Progenitor cell of endocrine pancreas (in vitro differentiated cells): ENCODE measurements around the gene DPH6. TPM values are rescaled to one million over a fixed set of nuclear protein-coding genes. Genes with fewer than 3 reads are reported as not detected.
"Not testable (repeated sequence)": the region's sequence is repeated elsewhere in the genome, so short reads cannot be mapped to it uniquely, and the experiment has no call there.

ENCODE experiments used
- DNase-seq: peaks from one replicate; pipeline ENCODE4 v3.0.0; 2021; ENCODE audit warnings: low spot score; ENCODE audit not compliant: unreplicated experiment
- H3K27ac Mint-ChIP-seq: 2 replicates; pipeline ENCODE4 v1.8.0; 2021; ENCODE audit warnings: mild to moderate bottlenecking, moderate library complexity, mixed read lengths
- H3K27me3 Mint-ChIP-seq: 2 replicates; pipeline ENCODE4 v1.8.0; 2021; ENCODE audit warnings: mixed read lengths
- H3K36me3 Mint-ChIP-seq: 2 replicates; pipeline ENCODE4 v1.8.0; 2022; ENCODE audit warnings: mixed read lengths; ENCODE audit not compliant: insufficient read depth
- H3K4me1 Mint-ChIP-seq: 2 replicates; pipeline ENCODE4 v1.8.0; 2021; ENCODE audit warnings: low read depth, mixed read lengths
- H3K4me3 Mint-ChIP-seq: 2 replicates; pipeline ENCODE4 v1.8.0; 2021; ENCODE audit warnings: low read depth, mild to moderate bottlenecking, moderate library complexity, mixed read lengths
- H3K9me3 Mint-ChIP-seq: 2 replicates; pipeline ENCODE4 v1.8.0; 2021; ENCODE audit warnings: low read depth, mixed read lengths
- CTCF ChIP-seq: fragments of 200-600 bp; sonication (generic); IDR thresholded peaks from one replicate; pipeline ENCODE4 v1.5.0; 2021; ENCODE audit warnings: antibody characterized with exemption, mild to moderate bottlenecking; ENCODE audit not compliant: unreplicated experiment
- total RNA-seq: library from RNA; stranded (reverse); gene quantifications from 2 replicates; pipeline ENCODE4 v1.2.1, GENCODE V29; 2021

DPH6 gene
- total RNA-seq, 1 donor from 2014 or later, result 11.4 TPM

- H3K4me3 Mint-ChIP-seq, result no peak overlapping the region
- no peak overlapping the region for H3K27ac Mint-ChIP-seq
- TF ChIP-seq CTCF, result no peak
- H3K9me3 Mint-ChIP-seq, result no peaks in the 10 kb centered on the region
- H3K4me1 Mint-ChIP-seq, result no peaks in the 10 kb centered on the region
- H3K36me3 Mint-ChIP-seq, result no peaks in the 10 kb centered on the region
- H3K27me3 Mint-ChIP-seq, result no peaks in the 10 kb centered on the region
- no peak for DNase-seq
Measured at GRCh38 chr15:35410775-35411174, 135.2 kb downstream of the DPH6 start.

- Mint-ChIP-seq H3K27me3 (no peaks in the 10 kb centered on the region), H3K9me3 (peaks cover 2% of the 10 kb centered on the region), H3K4me3 (no peak overlapping the region), H3K27ac (no peak overlapping the region), H3K4me1 (peaks cover 5% of the 10 kb centered on the region), H3K36me3 (peaks cover 2% of the 10 kb centered on the region)
- TF ChIP-seq CTCF, result no peak
- no peak for DNase-seq
Measured at GRCh38 chr15:35399901-35400300, 146.1 kb downstream of the DPH6 start.

- no peaks in the 10 kb centered on the region for H3K27me3 Mint-ChIP-seq
- no peak for TF ChIP-seq CTCF
- no peak overlapping the region for H3K4me3 Mint-ChIP-seq
- no peaks in the 10 kb centered on the region for H3K9me3 Mint-ChIP-seq
- DNase-seq, result no peak
- no peak overlapping the region for H3K27ac Mint-ChIP-seq
- peaks cover 5% of the 10 kb centered on the region for H3K4me1 Mint-ChIP-seq
- H3K36me3 Mint-ChIP-seq, result peaks cover 8% of the 10 kb centered on the region
Measured at GRCh38 chr15:35397027-35397426, 148.9 kb downstream of the DPH6 start.

DNA sequence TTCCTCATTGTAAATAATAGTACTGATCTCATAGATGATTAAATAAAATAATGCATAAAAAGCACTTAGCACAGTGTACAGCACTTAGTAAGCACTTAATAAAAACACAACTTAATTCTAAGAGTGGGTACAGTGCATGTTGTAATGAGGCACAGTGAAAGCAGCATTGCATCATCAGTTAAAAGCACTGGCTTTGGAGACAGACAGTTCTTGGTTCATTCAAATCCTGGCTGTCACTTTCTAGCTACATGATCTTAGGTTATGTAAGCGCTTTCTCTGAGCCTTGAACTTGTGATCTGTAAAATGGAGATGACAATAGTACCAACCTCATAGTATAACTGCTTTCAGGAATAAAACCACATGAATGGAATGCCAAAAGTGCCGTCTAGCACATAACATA is 151.5 kb downstream of the DPH6 start:
- Mint-ChIP-seq H3K4me1 (peaks cover 5% of the 10 kb centered on the region), H3K4me3 (no peak overlapping the region), H3K27ac (no peak overlapping the region), H3K9me3 (peaks cover 8% of the 10 kb centered on the region), H3K36me3 (peaks cover 14% of the 10 kb centered on the region), H3K27me3 (no peaks in the 10 kb centered on the region)
- no peak for DNase-seq
- no peak for TF ChIP-seq CTCF

GRCh38 chr15:35393398-35393797 is 152.6 kb downstream of the DPH6 start:
- Mint-ChIP-seq H3K9me3 (peaks cover 12% of the 10 kb centered on the region), H3K4me3 (no peak overlapping the region), H3K27ac (no peak overlapping the region), H3K36me3 (peaks cover 14% of the 10 kb centered on the region), H3K4me1 (peaks cover 5% of the 10 kb centered on the region), H3K27me3 (no peaks in the 10 kb centered on the region)
- no peak for DNase-seq
- no peak for TF ChIP-seq CTCF

DNA sequence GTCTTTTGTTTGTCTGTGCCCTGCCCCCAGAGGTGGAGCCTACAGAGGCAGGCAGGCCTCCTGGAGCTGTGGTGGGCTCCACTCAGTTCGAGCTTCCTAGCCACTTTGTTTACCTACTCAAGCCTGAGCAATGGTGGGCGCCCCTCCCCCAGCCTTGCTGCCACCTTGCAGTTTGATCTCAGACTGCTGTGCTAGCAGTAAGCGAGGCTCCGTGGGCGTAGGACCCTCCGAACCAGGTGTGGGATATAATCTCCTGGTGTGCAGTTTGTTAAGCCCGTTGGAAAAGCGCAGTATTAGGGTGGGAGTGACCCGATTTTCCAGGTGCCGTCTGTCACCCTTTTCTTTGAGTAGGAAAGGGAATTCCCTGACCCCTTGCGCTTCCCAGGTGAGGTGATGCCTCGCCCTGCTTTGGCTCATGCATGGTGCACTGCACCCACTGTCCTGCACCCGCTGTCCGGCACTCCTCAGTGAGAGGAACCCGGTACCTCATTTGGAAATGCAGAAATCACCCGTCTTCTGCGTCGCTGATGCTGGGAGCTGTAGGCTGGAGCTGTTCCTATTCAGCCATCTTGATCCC is 154.5 kb downstream of the DPH6 start:
- H3K4me3 Mint-ChIP-seq, H3K27me3 Mint-ChIP-seq, H3K4me1 Mint-ChIP-seq, H3K27ac Mint-ChIP-seq, DNase-seq: not testable (repeated sequence)
- peaks cover 14% of the 10 kb centered on the region for H3K36me3 Mint-ChIP-seq
- H3K9me3 Mint-ChIP-seq, result peaks cover 12% of the 10 kb centered on the region
